ENCODE measurements around the gene SPNS2.

DNA sequence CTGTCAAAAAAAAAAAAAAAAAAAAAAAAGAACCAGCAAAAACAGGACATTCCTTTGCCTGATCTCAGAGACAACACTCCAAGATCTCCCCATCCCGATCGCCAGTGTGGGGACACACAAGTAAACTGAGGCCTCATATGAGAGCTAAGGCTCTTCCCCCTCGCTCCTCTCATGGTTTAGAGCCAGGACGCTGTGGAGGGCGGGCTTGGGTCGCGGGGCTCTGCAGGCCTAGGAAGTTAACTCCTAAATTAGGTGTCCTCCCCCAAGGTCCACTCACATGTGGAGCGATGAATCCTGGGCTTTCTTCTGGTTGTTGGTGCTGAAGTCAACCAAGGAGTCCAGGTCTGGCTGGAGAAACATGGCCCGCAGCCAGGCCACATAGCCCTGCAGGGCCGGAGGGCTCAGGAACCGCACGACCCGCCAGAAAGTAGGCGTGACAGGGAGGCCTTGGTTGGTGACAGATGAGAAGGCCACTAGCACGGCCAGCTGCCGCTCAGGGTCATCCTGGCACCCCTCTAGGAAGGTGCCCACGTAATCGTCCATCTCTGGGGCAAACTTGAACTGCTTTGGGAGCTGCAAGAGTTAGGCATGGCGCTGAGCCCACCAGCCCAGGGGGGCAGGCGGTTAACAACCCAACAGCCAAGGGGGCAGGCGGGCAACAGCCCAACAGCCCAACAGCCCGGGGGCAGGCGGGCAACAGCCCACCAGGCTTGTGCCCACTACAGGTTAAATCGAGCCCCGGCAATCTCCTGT lies 51.3 kb downstream of the SPNS2 start:
- TF ChIP-seq, protein P1, sequence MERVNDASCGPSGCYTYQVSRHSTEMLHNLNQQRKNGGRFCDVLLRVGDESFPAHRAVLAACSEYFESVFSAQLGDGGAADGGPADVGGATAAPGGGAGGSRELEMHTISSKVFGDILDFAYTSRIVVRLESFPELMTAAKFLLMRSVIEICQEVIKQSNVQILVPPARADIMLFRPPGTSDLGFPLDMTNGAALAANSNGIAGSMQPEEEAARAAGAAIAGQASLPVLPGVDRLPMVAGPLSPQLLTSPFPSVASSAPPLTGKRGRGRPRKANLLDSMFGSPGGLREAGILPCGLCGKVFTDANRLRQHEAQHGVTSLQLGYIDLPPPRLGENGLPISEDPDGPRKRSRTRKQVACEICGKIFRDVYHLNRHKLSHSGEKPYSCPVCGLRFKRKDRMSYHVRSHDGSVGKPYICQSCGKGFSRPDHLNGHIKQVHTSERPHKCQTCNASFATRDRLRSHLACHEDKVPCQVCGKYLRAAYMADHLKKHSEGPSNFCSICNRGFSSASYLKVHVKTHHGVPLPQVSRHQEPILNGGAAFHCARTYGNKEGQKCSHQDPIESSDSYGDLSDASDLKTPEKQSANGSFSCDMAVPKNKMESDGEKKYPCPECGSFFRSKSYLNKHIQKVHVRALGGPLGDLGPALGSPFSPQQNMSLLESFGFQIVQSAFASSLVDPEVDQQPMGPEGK (CRISPR knock-in tag; IDR thresholded peaks at IDR 0.05; ENCODE audit: borderline replicate concordance): no peak
- TF ChIP-seq ESRRG (CRISPR knock-in tag; IDR thresholded peaks at IDR 0.05): no peak
